ENCODE data around the gene C20orf202. TPM values are rescaled to one million over a fixed set of nuclear protein-coding genes. Genes with fewer than 3 reads are reported as not detected.

C20orf202 gene
- total and polyA plus RNA-seq, 9 of the 15 experiments (the other 6 are each of a cell fraction or from before 2014, with no cell fraction given), result 0.03 to 0.24 (median 0.15) TPM; not detected in 4

DNA sequence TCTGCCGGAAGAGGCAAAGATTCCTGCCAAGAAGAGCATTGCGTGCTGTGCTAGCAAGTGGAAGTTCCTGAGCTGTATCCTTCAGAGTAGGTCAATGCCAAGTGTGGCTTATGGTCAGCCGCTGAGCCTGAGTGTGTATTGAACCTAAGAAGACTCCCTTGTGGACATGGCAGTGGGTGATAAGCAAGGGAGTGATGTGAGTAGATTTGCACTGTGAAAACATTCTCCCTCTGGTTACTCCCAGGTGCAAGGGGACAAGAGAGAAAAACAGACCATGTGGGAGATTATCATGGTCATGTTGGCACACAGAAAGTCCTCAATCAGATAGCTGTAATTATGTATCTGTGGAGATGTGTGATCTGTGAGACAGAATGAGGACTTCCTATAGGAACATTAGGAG lies 12.4 kb upstream of the C20orf202 start (continued):
- TF ChIP-seq, protein P1, sequence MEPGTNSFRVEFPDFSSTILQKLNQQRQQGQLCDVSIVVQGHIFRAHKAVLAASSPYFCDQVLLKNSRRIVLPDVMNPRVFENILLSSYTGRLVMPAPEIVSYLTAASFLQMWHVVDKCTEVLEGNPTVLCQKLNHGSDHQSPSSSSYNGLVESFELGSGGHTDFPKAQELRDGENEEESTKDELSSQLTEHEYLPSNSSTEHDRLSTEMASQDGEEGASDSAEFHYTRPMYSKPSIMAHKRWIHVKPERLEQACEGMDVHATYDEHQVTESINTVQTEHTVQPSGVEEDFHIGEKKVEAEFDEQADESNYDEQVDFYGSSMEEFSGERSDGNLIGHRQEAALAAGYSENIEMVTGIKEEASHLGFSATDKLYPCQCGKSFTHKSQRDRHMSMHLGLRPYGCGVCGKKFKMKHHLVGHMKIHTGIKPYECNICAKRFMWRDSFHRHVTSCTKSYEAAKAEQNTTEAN (CRISPR knock-in tag; IDR thresholded peaks at IDR 0.05), result no peak
- TF ChIP-seq, protein P2, sequence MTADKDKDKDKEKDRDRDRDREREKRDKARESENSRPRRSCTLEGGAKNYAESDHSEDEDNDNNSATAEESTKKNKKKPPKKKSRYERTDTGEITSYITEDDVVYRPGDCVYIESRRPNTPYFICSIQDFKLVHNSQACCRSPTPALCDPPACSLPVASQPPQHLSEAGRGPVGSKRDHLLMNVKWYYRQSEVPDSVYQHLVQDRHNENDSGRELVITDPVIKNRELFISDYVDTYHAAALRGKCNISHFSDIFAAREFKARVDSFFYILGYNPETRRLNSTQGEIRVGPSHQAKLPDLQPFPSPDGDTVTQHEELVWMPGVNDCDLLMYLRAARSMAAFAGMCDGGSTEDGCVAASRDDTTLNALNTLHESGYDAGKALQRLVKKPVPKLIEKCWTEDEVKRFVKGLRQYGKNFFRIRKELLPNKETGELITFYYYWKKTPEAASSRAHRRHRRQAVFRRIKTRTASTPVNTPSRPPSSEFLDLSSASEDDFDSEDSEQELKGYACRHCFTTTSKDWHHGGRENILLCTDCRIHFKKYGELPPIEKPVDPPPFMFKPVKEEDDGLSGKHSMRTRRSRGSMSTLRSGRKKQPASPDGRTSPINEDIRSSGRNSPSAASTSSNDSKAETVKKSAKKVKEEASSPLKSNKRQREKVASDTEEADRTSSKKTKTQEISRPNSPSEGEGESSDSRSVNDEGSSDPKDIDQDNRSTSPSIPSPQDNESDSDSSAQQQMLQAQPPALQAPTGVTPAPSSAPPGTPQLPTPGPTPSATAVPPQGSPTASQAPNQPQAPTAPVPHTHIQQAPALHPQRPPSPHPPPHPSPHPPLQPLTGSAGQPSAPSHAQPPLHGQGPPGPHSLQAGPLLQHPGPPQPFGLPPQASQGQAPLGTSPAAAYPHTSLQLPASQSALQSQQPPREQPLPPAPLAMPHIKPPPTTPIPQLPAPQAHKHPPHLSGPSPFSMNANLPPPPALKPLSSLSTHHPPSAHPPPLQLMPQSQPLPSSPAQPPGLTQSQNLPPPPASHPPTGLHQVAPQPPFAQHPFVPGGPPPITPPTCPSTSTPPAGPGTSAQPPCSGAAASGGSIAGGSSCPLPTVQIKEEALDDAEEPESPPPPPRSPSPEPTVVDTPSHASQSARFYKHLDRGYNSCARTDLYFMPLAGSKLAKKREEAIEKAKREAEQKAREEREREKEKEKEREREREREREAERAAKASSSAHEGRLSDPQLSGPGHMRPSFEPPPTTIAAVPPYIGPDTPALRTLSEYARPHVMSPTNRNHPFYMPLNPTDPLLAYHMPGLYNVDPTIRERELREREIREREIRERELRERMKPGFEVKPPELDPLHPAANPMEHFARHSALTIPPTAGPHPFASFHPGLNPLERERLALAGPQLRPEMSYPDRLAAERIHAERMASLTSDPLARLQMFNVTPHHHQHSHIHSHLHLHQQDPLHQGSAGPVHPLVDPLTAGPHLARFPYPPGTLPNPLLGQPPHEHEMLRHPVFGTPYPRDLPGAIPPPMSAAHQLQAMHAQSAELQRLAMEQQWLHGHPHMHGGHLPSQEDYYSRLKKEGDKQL (CRISPR knock-in tag; IDR thresholded peaks at IDR 0.05; ENCODE audit: borderline replicate concordance), result no peak
- TF ChIP-seq PCBP2 (IDR thresholded peaks at IDR 0.05; ENCODE audit: low read depth, low read length, poor library complexity, severe bottlenecking), result no peak
